Activated gamma-delta T cell (primary cell): Measurements from ENCODE around the gene MED15.

Source experiments
- DNase-seq: peaks from one replicate; lab custom pipeline; 2025; lab: John Stamatoyannopoulos, UW

MED15 gene

GRCh38 chr22:20510811-20511577 lies 3.6 kb downstream of the MED15 start:
- DNase-seq: no peak

GRCh38 chr22:20511578-20512229 lies 4.3 kb downstream of the MED15 start:
- no peak for DNase-seq

- DNase-seq: no peak
These were observed 7.4 kb downstream of the MED15 start for GRCh38 chr22:20514658-20515406.

GRCh38 chr22:20516399-20516798 lies 9.0 kb downstream of the MED15 start:
- DNase-seq: no peak

- DNase-seq: no peak
These were observed 10.0 kb downstream of the MED15 start for GRCh38 chr22:20517422-20517821.

GRCh38 chr22:20517841-20518592 lies 10.6 kb downstream of the MED15 start:
- no peak for DNase-seq

- DNase-seq: no peak
These were observed 12.1 kb downstream of the MED15 start for GRCh38 chr22:20519558-20519957.

GRCh38 chr22:20520093-20520511 lies 12.7 kb downstream of the MED15 start:
- DNase-seq: no peak

- no peak for DNase-seq
These were observed 15.0 kb downstream of the MED15 start for GRCh38 chr22:20522134-20523004.

GRCh38 chr22:20523086-20523983 lies 15.9 kb downstream of the MED15 start:
- DNase-seq: no peak

- no peak for DNase-seq
These were observed 16.6 kb downstream of the MED15 start for GRCh38 chr22:20524004-20524481.

- DNase-seq: no peak
These were observed 17.6 kb downstream of the MED15 start for GRCh38 chr22:20525048-20525447.

GRCh38 chr22:20526305-20526627 lies 18.9 kb downstream of the MED15 start:
- DNase-seq: no peak

GRCh38 chr22:20526628-20527355 lies 19.4 kb downstream of the MED15 start:
- no peak for DNase-seq

GRCh38 chr22:20528405-20528978 lies 21.1 kb downstream of the MED15 start:
- no peak for DNase-seq

GRCh38 chr22:20530368-20531153 lies 23.2 kb downstream of the MED15 start:
- DNase-seq: no peak

GRCh38 chr22:20531154-20531403 lies 23.7 kb downstream of the MED15 start:
- DNase-seq: no peak

GRCh38 chr22:20531404-20532201 lies 24.2 kb downstream of the MED15 start:
- DNase-seq: no peak
